GM23338 (cell line): ENCODE results near the gene HTRA2.

Experiments used
- CTCF ChIP-seq, 2 experiments: fragments of 200-600 bp in 1 of 2; sonication (generic) in 1 of 2; conservative IDR thresholded peaks; 2 replicates each; pipeline versions ENCODE4 v1.5.1 to v1.6.1; 2016 to 2017; ENCODE audit warnings: antibody characterized with exemption in 2 of 2, low read depth in 2 of 2, mild to moderate bottlenecking in 2 of 2, moderate library complexity in 1 of 2
- EZH2 ChIP-seq: fragments of 200-600 bp; sonication (generic); IDR thresholded peaks from one replicate; pipeline ENCODE4 v1.8.0; 2017; ENCODE audit warnings: antibody characterized with exemption, mild to moderate bottlenecking, low read depth; ENCODE audit not compliant: unreplicated experiment
- POLR2AphosphoS5 ChIP-seq: IDR thresholded peaks from 2 replicates; pipeline ENCODE4 v1.6.1; 2016; ENCODE audit warnings: antibody characterized with exemption, low read depth

- TF ChIP-seq CTCF (conservative IDR thresholded peaks at IDR 0.05; ENCODE audit: low read depth in 2 of 2) (peak in 1 of 2 experiments; percentile 19; a peak in 2 of 4 replicates), EZH2 (no peak), POLR2AphosphoS5 (no peak)
These were observed 14.9 kb downstream of the HTRA2 start for GRCh38 chr2:74544634-74545033.
